Inflammatory macrophage treated with lipopolysaccharide for 1 hour (primary cell): ENCODE data around the gene CCDC13.
A peak's percentile ranks its signal among the peaks of the same experiment; 100 is the strongest.

Source experiments
- DNase-seq, 2 donors: peaks; one replicate each; pipeline ENCODE4 v3.0.0-alpha.2; 2020 to 2022

The CCDC13 gene

GRCh38 chr3:42796332-42796885, 23.4 kb upstream of the CCDC13 start:
- DNase-seq, result peak; percentile 13 to 45

- DNase-seq, result no peak
Measured at GRCh38 chr3:42795621-42796181, 22.6 kb upstream of the CCDC13 start.

- DNase-seq, result no peak
Measured at GRCh38 chr3:42790714-42791229, 17.7 kb upstream of the CCDC13 start.

GRCh38 chr3:42786631-42787030, 13.6 kb upstream of the CCDC13 start:
- no peak for DNase-seq

GRCh38 chr3:42786212-42786611, 13.2 kb upstream of the CCDC13 start:
- no peak for DNase-seq

GRCh38 chr3:42780892-42781700, 8.0 kb upstream of the CCDC13 start:
- DNase-seq, result peak; percentile 51 to 94

GRCh38 chr3:42780398-42780797, 7.3 kb upstream of the CCDC13 start:
- no peak for DNase-seq

- DNase-seq, result no peak
Measured at GRCh38 chr3:42778644-42779043, 5.6 kb upstream of the CCDC13 start.

- no peak for DNase-seq
Measured at GRCh38 chr3:42773409-42773751, 327 bp upstream of the CCDC13 start.

- DNase-seq, result no peak
Measured at GRCh38 chr3:42771271-42771670, 1.8 kb downstream of the CCDC13 start.

GRCh38 chr3:42769477-42770131, 3.4 kb downstream of the CCDC13 start:
- DNase-seq, result no peak

- DNase-seq, result peak; percentile 41 to 60
Measured at GRCh38 chr3:42764561-42765295, 8.3 kb downstream of the CCDC13 start.

GRCh38 chr3:42764115-42764514, 8.9 kb downstream of the CCDC13 start:
- DNase-seq, result no peak

- peak in 1 of 2 donors; percentile 41 for DNase-seq
Measured at GRCh38 chr3:42763021-42763420, 10.0 kb downstream of the CCDC13 start.

GRCh38 chr3:42762046-42762724, 10.9 kb downstream of the CCDC13 start:
- DNase-seq, result peak; percentile 80 to 84

GRCh38 chr3:42758126-42758525, 14.9 kb downstream of the CCDC13 start:
- DNase-seq, result no peak

GRCh38 chr3:42756681-42757213, 16.3 kb downstream of the CCDC13 start:
- DNase-seq, result no peak

- peak in 1 of 2 donors; percentile 37 for DNase-seq
Measured at GRCh38 chr3:42755681-42756578, 17.1 kb downstream of the CCDC13 start.

GRCh38 chr3:42753757-42754156, 19.3 kb downstream of the CCDC13 start:
- DNase-seq, result no peak

GRCh38 chr3:42752961-42753360, 20.1 kb downstream of the CCDC13 start:
- DNase-seq, result no peak

GRCh38 chr3:42752441-42752840, 20.6 kb downstream of the CCDC13 start:
- DNase-seq, result no peak
